Neural cell (in vitro differentiated cells): ENCODE results near the gene TTC9B. TPM values are rescaled to one million over a fixed set of nuclear protein-coding genes. Genes with fewer than 3 reads are reported as not detected.

Experiments
- H2AFZ ChIP-seq: fragments of 200-600, 300-800 bp; sonication (generic), shearing (Covaris generic); 2 replicates; pipeline ENCODE4 v1.6.0; 2014; ENCODE audit warnings: low read depth, mild to moderate bottlenecking, antibody characterized with exemption, low read length, moderate library complexity
- H3F3A ChIP-seq: fragments of 200-600 bp; shearing (Covaris generic); 2 replicates; pipeline ENCODE4 v1.6.1; 2016; ENCODE audit warnings: mild to moderate bottlenecking, moderate library complexity, mixed read lengths, antibody characterized with exemption, low read length; ENCODE audit not compliant: insufficient read depth, poor library complexity, severe bottlenecking
- H3K27ac ChIP-seq: fragments of 200-600, 300-800 bp; sonication (generic), shearing (Covaris generic); 2 replicates; pipeline ENCODE4 v1.5.1; 2014; ENCODE audit warnings: mild to moderate bottlenecking, low read length, moderate library complexity
- H3K27me3 ChIP-seq: fragments of 300-800, 200-600 bp; sonication (generic), shearing (Covaris generic); 2 replicates; pipeline ENCODE4 v1.6.0; 2014; ENCODE audit warnings: mild to moderate bottlenecking, low read depth, low read length, moderate library complexity; ENCODE audit not compliant: insufficient read depth
- H3K36me3 ChIP-seq: fragments of 300-800, 200-600 bp; sonication (generic), shearing (Covaris generic); 2 replicates; pipeline ENCODE4 v1.5.1; 2014; ENCODE audit warnings: mild to moderate bottlenecking, antibody characterized with exemption, low read length, moderate library complexity; ENCODE audit not compliant: insufficient read depth
- H3K4me2 ChIP-seq: fragments of 300-800, 200-600 bp; sonication (generic), shearing (Covaris generic); 2 replicates; pipeline ENCODE4 v1.6.0; 2014; ENCODE audit warnings: mild to moderate bottlenecking, low read length
- H3K4me3 ChIP-seq: fragments of 300-800, 200-600 bp; sonication (generic), shearing (Covaris generic); 2 replicates; pipeline ENCODE4 v1.5.1; 2014; ENCODE audit warnings: mild to moderate bottlenecking, low read length, moderate library complexity
- H3K79me2 ChIP-seq: fragments of 200-600 bp; shearing (Covaris generic); replicated peaks from 2 replicates; pipeline ENCODE4 v1.6.0; 2014; ENCODE audit warnings: mild to moderate bottlenecking, low read length, moderate library complexity; ENCODE audit not compliant: insufficient read depth
- H3K9ac ChIP-seq: fragments of 300-800, 200-600 bp; sonication (generic), shearing (Covaris generic); 2 replicates; pipeline ENCODE4 v1.6.1; 2016; ENCODE audit warnings: mild to moderate bottlenecking, low read length, mixed read lengths
- H3K9me2 ChIP-seq: fragments of 200-600 bp; shearing (Covaris generic); 2 replicates; pipeline ENCODE4 v1.6.1; 2016; ENCODE audit warnings: mild to moderate bottlenecking, low read length, mixed read lengths; ENCODE audit not compliant: insufficient read depth
- H3K9me3 ChIP-seq: fragments of 200-600, 300-800 bp; sonication (generic), shearing (Covaris generic); 2 replicates; pipeline ENCODE4 v1.6.1; 2016; ENCODE audit warnings: mild to moderate bottlenecking, mixed run types, low read length, moderate library complexity, mixed read lengths
- H4K20me1 ChIP-seq: fragments of 200-600 bp; shearing (Covaris generic); 2 replicates; pipeline ENCODE4 v1.6.1; 2016; ENCODE audit warnings: mild to moderate bottlenecking, mixed run types; ENCODE audit not compliant: insufficient read depth
- CTCF ChIP-seq: fragments of 450-650 bp; IDR thresholded peaks from 2 replicates; pipeline ENCODE4 v1.5.1; 2014; ENCODE audit warnings: antibody characterized with exemption, mild to moderate bottlenecking, moderate library complexity; ENCODE audit not compliant: poor library complexity, severe bottlenecking
- EP300 ChIP-seq: fragments of 450-650 bp; conservative IDR thresholded peaks from 2 replicates; pipeline ENCODE4 v1.6.1; 2014; ENCODE audit warnings: antibody characterized with exemption, mild to moderate bottlenecking, moderate library complexity; ENCODE audit not compliant: poor library complexity, severe bottlenecking
- EZH2 ChIP-seq: fragments of 200-600, 300-800 bp; shearing (Covaris generic), sonication (generic); IDR thresholded peaks from 2 replicates; pipeline ENCODE4 v1.6.1; 2014; ENCODE audit warnings: antibody characterized with exemption, low read length, borderline replicate concordance, mild to moderate bottlenecking; ENCODE audit not compliant: insufficient read depth, poor library complexity, severe bottlenecking
- MXI1 ChIP-seq: fragments of 450-650 bp; conservative IDR thresholded peaks from 2 replicates; pipeline ENCODE4 v1.6.1; 2014; ENCODE audit warnings: antibody characterized with exemption, mild to moderate bottlenecking; ENCODE audit not compliant: poor library complexity, severe bottlenecking
- POLR2AphosphoS5 ChIP-seq: IDR thresholded peaks from 2 replicates; pipeline ENCODE4 v1.6.1; 2012
- RAD21 ChIP-seq: fragments of 450-650 bp; conservative IDR thresholded peaks from 2 replicates; pipeline ENCODE4 v1.6.1; 2014; ENCODE audit warnings: antibody characterized with exemption, mild to moderate bottlenecking, moderate library complexity
- REST ChIP-seq: IDR thresholded peaks from 2 replicates; pipeline ENCODE4 v1.6.1; 2012; ENCODE audit warnings: borderline replicate concordance
- SMC3 ChIP-seq: fragments of 450-650 bp; conservative IDR thresholded peaks from 2 replicates; pipeline ENCODE4 v1.6.1; 2014; ENCODE audit warnings: antibody characterized with exemption, mild to moderate bottlenecking, moderate library complexity; ENCODE audit not compliant: poor library complexity
- TAF1 ChIP-seq: IDR thresholded peaks from 2 replicates; pipeline ENCODE4 v1.6.1; 2012; ENCODE audit warnings: low read depth
- polyA plus RNA-seq: library from polyadenylated mRNA; depleted of rRNA; stranded (reverse); fragments of >200 nt; gene quantifications from 2 replicates; pipeline ENCODE4 v1.2.3, GENCODE V29; 2014

Gene TTC9B
- polyA plus RNA-seq, 1 donor from 2014 or later: 111 TPM

- Histone ChIP-seq H3K4me3 (no peak overlapping the region), H3K4me2 (no peak overlapping the region), H3K9me3 (no peaks in the 10 kb centered on the region), H3K9ac (no peak overlapping the region), H3K36me3 (no peaks in the 10 kb centered on the region), H3K27me3 (no peaks in the 10 kb centered on the region), H3K27ac (no peak overlapping the region), H2AFZ (no peak overlapping the region), H3K9me2 (no peaks in the 10 kb centered on the region), H3F3A (no peaks in the 10 kb centered on the region), H3K79me2 (no peaks in the 10 kb centered on the region), H4K20me1 (no peaks in the 10 kb centered on the region)
- TF ChIP-seq EP300: no peak
- no peak for TF ChIP-seq MXI1
- TF ChIP-seq TAF1: no peak
- no peak for TF ChIP-seq RAD21
Measured at GRCh38 chr19:40252395-40252794, 34.2 kb upstream of the TTC9B start.

DNA sequence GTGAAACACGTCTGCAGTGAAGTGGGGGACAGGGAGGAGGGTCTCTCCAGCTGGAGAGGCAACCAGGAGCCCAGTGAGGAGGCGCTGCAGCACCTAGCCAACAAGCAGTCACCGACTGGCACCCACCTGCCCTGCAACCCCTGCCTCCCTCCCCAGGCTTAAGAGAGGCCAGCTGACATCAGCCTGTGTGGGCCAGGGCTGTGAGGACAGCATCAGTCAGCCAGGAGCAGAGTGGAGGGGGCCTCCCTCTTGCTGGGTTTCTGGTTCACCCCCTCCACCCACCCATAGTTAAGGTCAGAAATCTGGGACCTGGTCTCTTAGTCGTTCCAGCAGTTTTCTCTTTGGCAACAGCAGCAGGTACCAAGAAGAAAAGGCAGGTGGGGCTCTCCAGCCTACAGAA, 33.8 kb upstream of the TTC9B start:
- H3K9me3 ChIP-seq: no peaks in the 10 kb centered on the region
- no peak overlapping the region for H2AFZ ChIP-seq
- H3K4me3 ChIP-seq: no peak overlapping the region
- H3F3A ChIP-seq: no peaks in the 10 kb centered on the region
- H3K9ac ChIP-seq: no peak overlapping the region
- no peaks in the 10 kb centered on the region for H3K79me2 ChIP-seq
- TF ChIP-seq SMC3 (no peak), RAD21 (no peak), EP300 (no peak), TAF1 (no peak), CTCF (no peak), EZH2 (no peak), REST (no peak), POLR2AphosphoS5 (no peak), MXI1 (no peak)
- H4K20me1 ChIP-seq: no peaks in the 10 kb centered on the region
- no peaks in the 10 kb centered on the region for H3K36me3 ChIP-seq
- H3K9me2 ChIP-seq: no peaks in the 10 kb centered on the region
- no peak overlapping the region for H3K4me2 ChIP-seq
- no peak overlapping the region for H3K27ac ChIP-seq
- no peaks in the 10 kb centered on the region for H3K27me3 ChIP-seq

- no peak overlapping the region for H2AFZ ChIP-seq
- no peak overlapping the region for H3K9ac ChIP-seq
- no peak overlapping the region for H3K27ac ChIP-seq
- H3K4me2 ChIP-seq: no peak overlapping the region
- no peaks in the 10 kb centered on the region for H3K36me3 ChIP-seq
- no peaks in the 10 kb centered on the region for H3K27me3 ChIP-seq
- no peaks in the 10 kb centered on the region for H4K20me1 ChIP-seq
- no peaks in the 10 kb centered on the region for H3K79me2 ChIP-seq
- H3K9me2 ChIP-seq: no peaks in the 10 kb centered on the region
- TF ChIP-seq MXI1: no peak
- TF ChIP-seq POLR2AphosphoS5: no peak
- TF ChIP-seq EZH2: no peak
- TF ChIP-seq SMC3: no peak
- no peak for TF ChIP-seq RAD21
- TF ChIP-seq CTCF: no peak
- no peak for TF ChIP-seq TAF1
- TF ChIP-seq EP300: no peak
- no peak for TF ChIP-seq REST
- H3F3A ChIP-seq: no peaks in the 10 kb centered on the region
- no peaks in the 10 kb centered on the region for H3K9me3 ChIP-seq
- H3K4me3 ChIP-seq: no peak overlapping the region
Measured at GRCh38 chr19:40251244-40251643, 33.1 kb upstream of the TTC9B start.
